ENCODE results near the gene MST1.

Gene MST1

DNA sequence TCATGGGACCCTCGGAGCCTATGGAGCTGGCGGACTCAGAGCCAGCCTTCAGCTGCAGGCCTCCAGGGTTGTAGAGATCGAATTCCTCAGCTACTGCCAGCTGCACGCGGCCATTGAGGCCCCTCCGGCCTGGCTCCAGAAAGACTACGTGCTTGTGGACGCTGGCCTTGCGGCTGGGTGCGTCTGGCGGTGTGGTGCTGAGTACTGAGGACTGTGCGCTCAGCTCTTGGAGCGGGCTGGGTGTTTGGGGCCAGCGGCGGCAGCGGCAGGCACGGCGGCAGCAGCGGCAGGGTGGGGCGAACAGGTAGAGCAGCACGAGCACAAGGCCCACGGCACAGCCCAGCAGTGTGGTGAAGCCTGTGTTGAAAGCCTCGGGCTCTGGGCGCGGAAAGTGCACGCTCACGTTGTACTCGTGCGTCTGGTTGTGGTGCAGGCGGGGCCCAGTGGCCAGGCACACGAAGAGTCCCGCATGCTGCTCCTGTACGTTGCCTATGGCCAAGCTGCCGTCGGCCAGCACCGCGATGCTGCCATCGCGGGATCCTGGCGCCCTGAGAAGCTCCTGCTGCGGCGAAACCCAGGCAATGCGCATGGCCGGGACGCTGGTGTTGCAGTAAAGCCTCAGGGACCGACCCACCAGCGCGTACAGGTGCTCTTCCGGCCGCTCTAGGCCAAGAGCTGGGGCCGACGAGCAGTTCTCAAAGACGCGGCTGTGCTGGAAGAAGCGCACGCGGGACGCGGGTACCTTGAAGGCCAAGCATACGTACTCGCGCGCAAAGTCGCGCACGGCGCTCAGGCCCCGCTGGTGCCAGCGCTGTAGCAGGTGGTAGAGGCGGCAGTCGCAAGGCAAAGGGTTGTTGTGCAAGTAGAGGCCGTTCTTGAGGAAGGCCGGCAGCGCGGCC lies 28.9 kb upstream of the MST1 start:
- no peak for DNase-seq

- DNase-seq, result no peak
Measured at GRCh38 chr3:49717211-49717958, 28.1 kb upstream of the MST1 start.

DNA sequence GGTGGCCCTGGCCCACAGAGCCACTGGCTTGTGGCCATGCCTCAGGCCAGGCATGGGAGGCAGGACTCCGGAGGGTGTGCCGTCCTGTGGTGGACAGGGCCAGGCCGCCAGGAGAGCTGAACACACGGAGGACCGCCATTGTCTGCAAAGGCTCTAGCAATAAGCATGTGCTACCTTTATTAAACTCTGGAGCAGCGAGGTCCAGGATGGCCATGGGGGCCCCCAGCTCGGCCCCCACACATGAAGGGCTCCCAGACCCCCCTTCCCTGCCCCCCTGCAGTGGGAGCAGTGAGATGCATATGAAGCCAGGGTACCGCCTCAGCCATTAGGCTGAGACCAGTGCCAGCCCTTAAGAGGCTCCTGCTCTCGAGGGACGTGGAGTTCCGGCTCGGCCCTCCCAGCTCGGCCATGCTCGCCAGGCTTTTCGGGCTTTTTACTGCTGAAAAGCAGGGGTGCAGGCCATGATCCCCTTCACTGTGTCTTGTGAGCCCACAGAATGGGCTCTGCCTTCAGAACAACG lies 27.5 kb upstream of the MST1 start:
- DNase-seq, result no peak

GRCh38 chr3:49716169-49716568 lies 26.9 kb upstream of the MST1 start:
- no peak for DNase-seq

DNA sequence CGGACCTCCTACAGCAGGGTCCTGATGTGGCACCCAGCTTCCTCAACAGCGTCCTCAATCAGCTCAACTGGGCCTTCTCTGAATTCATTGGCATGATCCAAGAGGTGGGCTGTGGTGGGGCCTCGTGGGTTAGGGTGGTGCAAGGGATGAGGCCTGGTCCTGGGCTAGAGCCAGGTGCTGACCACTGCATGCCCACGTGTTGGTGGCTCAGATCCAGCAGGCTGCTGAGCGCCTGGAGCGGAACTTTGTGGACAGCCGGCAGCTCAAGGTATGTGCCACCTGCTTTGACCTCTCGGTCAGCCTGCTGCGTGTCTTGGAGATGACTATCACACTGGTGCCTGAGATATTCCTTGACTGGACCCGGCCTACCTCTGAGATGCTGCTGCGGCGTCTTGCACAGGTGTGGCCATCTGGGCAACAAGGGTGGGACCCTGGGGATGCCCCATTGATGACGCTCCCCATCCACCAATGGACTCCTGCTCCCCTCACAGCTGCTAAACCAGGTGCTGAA lies 26.4 kb upstream of the MST1 start:
- no peak for DNase-seq

- no peak for DNase-seq
Measured at GRCh38 chr3:49714728-49715550, 25.7 kb upstream of the MST1 start.

DNA sequence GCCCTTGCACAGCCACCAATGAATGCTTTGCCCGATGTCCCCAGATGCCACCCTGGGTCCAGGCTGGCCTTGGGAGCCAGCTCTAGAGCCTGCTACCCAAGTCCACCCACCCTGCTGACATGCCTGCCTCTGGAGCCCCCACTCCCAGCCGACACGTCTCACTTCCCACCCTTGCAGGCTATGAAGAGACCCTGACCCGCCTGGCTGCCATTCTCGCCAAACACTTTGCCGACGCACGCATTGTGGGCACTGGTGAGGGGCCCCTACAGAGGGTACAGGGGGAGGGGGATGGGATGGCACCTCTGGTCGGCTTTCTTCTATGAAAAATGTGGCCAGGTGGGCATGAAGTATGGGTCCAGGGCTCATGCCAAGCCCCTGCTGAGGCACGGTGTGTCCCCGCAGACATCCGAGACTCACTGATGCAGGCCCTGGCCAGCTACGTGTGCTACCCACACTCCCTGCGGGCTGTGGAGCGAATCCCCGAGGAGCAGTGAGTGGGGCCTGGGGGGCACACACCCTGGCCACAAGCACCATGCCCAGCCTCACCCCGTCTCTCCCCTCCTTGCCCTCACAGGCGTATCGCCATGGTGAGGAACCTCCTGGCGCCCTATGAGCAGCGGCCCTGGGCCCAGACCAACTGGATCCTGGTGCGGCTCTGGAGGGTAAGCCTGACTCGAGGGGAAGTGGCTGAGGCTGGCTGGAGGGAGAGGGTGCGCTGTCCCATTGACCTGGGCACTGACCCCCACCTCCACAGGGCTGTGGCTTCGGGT lies 24.2 kb upstream of the MST1 start:
- DNase-seq, result no peak

- DNase-seq, result no peak
Measured at GRCh38 chr3:49712631-49713317, 23.5 kb upstream of the MST1 start.

DNA sequence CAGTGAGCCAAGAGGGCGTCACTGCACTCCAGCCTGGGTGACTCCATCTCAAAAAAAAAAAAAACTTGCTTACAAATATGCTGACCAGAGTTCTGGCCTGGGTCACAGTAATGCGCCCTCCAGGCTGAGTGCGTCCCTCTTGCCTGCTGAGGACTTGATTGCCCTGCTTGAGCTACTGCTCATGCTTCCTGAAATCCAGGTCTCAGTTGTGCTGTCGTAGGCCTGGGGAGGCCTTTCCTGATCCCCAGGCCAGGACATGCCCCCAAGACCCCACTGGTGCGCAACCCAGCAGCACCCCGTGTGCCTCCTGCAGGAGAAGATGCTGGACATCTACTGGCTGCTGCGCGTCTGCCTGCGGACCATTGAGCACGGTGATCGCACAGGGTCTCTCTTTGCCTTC lies 22.9 kb upstream of the MST1 start:
- DNase-seq, result no peak

DNA sequence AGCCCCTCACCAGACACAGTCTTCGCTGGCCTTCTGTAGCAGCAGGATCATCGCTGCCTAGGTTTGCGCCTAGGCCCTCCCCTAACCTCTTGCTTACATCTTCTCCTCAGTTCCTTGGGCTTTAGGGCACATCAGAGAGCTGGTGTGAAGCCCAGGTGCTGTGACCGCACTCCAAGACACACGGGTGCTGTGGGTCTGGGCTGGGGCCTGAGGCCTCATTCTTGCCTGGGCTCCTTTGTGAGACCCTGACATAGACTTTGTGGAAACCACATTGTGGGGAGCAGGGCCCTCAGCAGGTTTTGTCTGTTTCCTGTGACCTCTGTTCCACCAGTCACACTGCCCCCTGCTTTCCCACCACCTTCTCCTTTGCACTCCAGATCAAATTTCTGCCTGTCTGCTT lies 22.2 kb upstream of the MST1 start:
- DNase-seq, result no peak

- DNase-seq, result no peak
Measured at GRCh38 chr3:49709852-49710251, 20.6 kb upstream of the MST1 start.

GRCh38 chr3:49707113-49707480 lies 17.8 kb upstream of the MST1 start:
- DNase-seq, result no peak

DNA sequence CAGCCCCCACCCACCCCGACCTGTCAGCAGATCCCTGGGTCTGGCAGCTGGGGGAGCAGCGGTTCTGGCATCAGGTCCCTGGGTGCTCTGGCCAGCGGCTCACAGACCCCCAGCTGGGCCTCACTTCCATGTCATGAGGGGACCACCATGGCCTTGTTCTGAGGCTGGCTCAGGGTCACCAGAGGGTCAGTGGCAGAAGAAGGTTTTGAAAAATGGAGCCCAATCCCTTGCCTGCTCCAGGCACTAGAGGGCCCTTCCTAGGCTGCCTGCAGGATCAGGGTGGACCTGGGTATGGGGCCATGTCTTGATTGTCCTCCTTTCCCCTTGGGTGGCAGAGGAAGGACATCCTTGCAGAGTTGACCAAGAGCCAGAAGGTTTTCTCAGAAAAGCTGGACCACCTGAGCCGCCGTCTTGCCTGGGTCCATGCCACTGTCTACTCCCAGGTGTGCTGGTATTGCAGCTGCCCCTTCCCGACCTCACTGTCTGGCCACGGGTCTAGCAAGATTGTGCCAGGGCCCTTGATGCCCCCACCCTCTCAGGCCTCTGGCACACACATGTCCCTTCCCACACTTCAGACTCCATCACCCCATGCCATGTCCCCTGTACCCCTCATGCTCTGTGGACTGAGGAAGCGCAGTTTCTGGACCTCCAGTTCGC lies 17.3 kb upstream of the MST1 start:
- no peak for DNase-seq

DNA sequence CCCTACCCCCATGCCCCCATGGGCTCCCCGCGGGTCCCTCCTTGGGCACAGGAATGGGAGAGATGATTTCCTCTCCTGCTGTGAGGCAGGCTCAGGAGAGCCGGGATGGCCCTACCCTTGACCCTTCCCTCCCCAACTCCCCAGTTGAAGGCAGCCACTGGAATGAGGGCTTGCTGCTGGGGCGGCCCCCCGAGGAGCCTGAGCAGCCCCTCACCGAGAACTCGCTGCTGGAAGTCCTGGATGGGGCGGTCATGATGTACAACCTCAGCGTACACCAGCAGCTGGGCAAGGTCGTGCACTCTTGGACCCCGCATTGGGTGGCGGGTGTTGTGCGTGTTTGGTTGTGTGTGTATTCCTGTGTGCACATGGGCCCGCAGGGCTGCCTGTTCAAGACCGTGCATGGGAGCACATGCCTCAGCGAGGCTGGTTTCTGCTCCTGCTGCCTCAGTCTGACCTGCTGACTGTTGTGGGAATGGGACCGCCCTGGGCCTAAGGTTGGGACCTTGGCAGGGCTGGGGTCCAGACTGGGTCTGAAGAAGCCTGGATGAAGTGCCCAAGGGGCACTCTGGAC lies 16.2 kb upstream of the MST1 start:
- DNase-seq, result no peak

DNA sequence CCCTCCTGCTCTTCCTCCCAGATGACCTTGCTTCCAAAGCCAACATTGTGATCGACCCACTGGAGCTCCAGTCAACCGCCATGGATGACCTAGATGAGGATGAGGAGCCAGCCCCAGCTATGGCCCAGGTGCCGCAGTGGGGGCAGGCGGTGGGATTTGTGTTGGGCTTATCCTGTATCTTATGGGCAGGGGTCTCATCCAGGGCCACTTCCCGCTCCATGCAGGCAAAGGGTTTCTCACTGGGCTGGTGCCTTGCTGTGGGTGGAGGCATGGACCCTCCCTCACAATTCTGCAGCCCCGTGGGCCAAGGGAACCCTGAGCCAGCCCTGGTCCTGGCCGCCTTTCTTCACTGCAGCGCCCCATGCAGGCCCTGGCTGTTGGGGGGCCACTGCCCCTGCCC lies 15.4 kb upstream of the MST1 start:
- DNase-seq, result no peak

- DNase-seq, result no peak
Measured at GRCh38 chr3:49703956-49704355, 14.7 kb upstream of the MST1 start.

DNA sequence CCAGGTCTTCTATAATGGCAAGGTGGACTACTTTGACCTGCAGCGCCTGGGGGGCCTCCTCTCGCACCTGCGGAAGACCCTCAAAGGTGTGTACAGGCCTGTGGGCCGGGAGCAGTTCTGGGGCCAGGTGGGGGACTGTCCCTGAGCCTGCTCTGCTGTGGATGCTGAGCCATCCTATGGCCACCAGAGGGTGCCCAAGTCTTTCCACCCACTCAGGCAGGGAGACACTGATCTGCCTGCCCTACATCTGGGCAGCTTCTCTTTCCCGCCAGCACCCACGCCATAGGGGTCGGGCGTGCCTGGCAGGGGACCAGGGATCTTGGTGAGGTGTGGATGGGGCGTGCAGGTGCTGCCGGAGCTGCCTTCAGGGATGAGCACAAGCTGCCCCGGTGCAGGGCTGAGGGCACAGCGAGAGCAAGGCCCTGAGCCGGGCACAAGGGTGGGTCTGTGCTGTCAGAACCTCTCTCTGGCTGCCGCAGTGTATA lies 14.2 kb upstream of the MST1 start:
- no peak for DNase-seq

DNA sequence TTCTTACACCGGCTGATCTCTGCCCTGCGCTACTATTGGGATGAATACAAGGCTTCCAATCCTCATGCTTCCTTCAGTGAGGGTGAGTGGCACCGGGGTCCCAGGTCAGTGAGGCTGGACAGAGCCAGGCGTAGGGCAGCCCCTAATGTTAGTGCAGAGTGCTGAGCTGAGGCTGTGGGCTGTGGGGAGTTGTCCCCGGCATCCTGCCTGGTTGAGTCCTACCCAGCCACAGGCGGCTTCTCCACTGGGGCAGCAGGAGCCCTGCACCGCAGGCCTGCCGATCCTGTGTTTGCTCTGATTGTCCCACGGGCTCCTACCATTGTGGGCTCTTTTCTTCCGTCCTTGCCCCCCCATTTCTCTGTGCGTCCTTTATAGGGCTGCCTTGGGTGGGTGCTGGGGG lies 13.4 kb upstream of the MST1 start:
- no peak for DNase-seq

GRCh38 chr3:49701388-49702077 lies 12.3 kb upstream of the MST1 start:
- DNase-seq, result no peak

All from NCI-H1048 (cell line).